Astrocyte (in vitro differentiated cells and primary cell): ENCODE results near the gene DKKL1.

Experiments used
- EZH2 ChIP-seq: IDR thresholded peaks from 2 replicates; pipeline ENCODE4 v1.6.1; 2012; ENCODE audit warnings: mild to moderate bottlenecking, low read length, inconsistent platforms; ENCODE audit not compliant: insufficient read depth
- TF ChIP-seq, protein P1 (sequence below): IDR thresholded peaks from 2 replicates; pipeline ENCODE4 v1.5.1; 2011; ENCODE audit warnings: low read depth, mild to moderate bottlenecking, inconsistent platforms, low read length, moderate library complexity; ENCODE audit not compliant: insufficient read depth

DNA sequence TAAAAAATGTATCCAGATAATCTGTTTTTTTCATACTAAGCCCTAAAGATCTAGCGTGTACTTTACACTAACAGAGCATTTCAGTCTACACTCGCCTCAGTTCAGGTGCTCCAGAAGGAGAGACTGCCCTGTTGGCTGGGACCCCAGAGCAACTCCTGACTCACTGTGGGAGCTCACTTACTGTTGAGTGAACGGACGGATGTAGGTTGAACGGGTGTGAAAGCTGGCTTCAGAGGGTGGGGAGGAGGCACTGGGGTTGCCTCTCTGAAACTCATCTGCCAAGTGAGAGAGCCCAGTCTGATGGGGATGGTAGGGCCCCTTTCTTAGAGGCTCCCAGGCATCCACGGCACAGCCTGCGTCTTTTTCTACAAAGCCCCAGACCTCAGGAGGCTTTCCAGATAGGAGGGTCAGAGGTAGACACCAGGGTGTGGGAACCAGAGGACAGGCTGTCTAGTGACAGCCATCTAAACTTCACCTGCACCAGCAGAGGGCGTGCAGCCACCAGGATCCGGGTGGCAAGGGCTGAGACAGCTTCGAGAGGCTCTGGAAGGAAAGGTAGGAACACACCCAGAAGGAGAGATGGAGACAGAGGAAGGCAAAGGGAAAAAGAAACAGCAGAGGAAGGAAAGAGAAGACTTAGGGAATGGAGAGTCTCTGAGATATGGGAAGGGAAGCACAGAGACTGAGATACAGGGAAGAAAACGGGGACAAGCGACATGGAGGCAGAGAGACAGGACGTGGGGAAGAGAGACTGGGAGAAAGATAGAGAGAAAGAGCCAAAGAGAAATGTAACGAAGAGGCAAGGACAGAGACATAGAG is 28.1 kb downstream of the DKKL1 start:
- TF ChIP-seq, protein P1, sequence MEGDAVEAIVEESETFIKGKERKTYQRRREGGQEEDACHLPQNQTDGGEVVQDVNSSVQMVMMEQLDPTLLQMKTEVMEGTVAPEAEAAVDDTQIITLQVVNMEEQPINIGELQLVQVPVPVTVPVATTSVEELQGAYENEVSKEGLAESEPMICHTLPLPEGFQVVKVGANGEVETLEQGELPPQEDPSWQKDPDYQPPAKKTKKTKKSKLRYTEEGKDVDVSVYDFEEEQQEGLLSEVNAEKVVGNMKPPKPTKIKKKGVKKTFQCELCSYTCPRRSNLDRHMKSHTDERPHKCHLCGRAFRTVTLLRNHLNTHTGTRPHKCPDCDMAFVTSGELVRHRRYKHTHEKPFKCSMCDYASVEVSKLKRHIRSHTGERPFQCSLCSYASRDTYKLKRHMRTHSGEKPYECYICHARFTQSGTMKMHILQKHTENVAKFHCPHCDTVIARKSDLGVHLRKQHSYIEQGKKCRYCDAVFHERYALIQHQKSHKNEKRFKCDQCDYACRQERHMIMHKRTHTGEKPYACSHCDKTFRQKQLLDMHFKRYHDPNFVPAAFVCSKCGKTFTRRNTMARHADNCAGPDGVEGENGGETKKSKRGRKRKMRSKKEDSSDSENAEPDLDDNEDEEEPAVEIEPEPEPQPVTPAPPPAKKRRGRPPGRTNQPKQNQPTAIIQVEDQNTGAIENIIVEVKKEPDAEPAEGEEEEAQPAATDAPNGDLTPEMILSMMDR = peak; percentile 67
- TF ChIP-seq EZH2 = no peak
